Psoas muscle (tissue), 8 donors: ENCODE results near the gene PLXNA4. TPM values are rescaled to one million over a fixed set of nuclear protein-coding genes. Genes with fewer than 3 reads are reported as not detected.

Experiments
- ATAC-seq, 4 donors: fragments of 200-7000 bp; cut with Tn5 transposase; one replicate each; pipeline ENCODE4 v1.9.1; 2020; ENCODE audit warnings: moderate library complexity in 3 of 4, mild to moderate bottlenecking in 2 of 4
- DNase-seq, 2 donors: peaks; one replicate each; pipeline ENCODE4 v3.0.0-alpha.2; 2020
- H3K27ac ChIP-seq: fragments of 200-600 bp; one replicate; pipeline ENCODE4 v1.8.0; 2022
- H3K27me3 ChIP-seq, 3 donors: fragments of 200-600 bp in 1 of 3; one replicate each; pipeline versions ENCODE4 v1.6.1 to v1.8.0; 2013 to 2022; ENCODE audit warnings: low read length in 2 of 3, mild to moderate bottlenecking in 2 of 3, moderate library complexity in 1 of 3; ENCODE audit not compliant: insufficient read depth in 3 of 3
- H3K36me3 ChIP-seq, 2 donors: fragments of 200-600 bp in 1 of 2; one replicate each; pipeline versions ENCODE4 v1.6.1 to v1.8.0; 2013 to 2022; ENCODE audit warnings: low read depth in 1 of 2, mild to moderate bottlenecking in 1 of 2, moderate library complexity in 1 of 2; ENCODE audit not compliant: insufficient read depth in 1 of 2
- H3K4me1 ChIP-seq: fragments of 200-600 bp; one replicate; pipeline ENCODE4 v1.8.0; 2022
- H3K4me3 ChIP-seq: fragments of 200-600 bp; one replicate; pipeline ENCODE4 v1.8.0; 2022; ENCODE audit warnings: mild to moderate bottlenecking
- H3K9me3 ChIP-seq: fragments of 200-600 bp; one replicate; pipeline ENCODE4 v1.8.0; 2022
- WGBS, 3 donors: extraction: QIAGEN DNeasy Blood & Tissue Kit; methylation state at CpG; one replicate each; pipeline versions ENCODE4 v1.1.6 to v1.1.7; 2013; 5-methylcytosine and 5-hydroxymethylcytosine counted together
- intact Hi-C, 2 donors: fragments of 100-400 bp; cut with DNase I; formaldehyde crosslinking; loops; one replicate each; pipeline versions ENCODE4 v1.11.0 to v1.14.2; 2022
- polyA plus RNA-seq, 3 donors: library from polyadenylated mRNA; stranded (reverse); fragments of 200-250 nt; gene quantifications; one replicate each; pipeline ENCODE4 v1.2.3, GENCODE V29; 2013
- total RNA-seq, 4 donors: library from RNA; stranded (reverse); fragmentation: NEBNext Ultra II Directional in 2 of 4; extraction: Animal tissue kit (Norgen Biotek cat#: 25700) in 2 of 4; gene quantifications; one replicate each; pipeline versions ENCODE4 v1.2.1 to v1.2.4, GENCODE V29; 2021 to 2023
- TF ChIP-seq, protein P1 (sequence below): fragments of 200-600 bp; IDR thresholded peaks from one replicate; pipeline ENCODE4 v1.8.0; 2022; ENCODE audit warnings: antibody characterized with exemption
- donor health status: healthy with polysubstance abuse.
- donor health status: DM: no; HTN: no; CAD: no; lungs with moderate emphysema.
- donor health status: Bipolar disorder and iron deficiency.
- donor health status: healthy.
- donor health status: DM: yes; HTN: yes; CAD: no.
- donor health status: DM: no; HTN: no; CAD: no.
- donor health status: DM: no; HTN: no; CAD: no.
- donor health status: DM: yes; HTN: yes; CAD: no.

PLXNA4 gene
- total and polyA plus RNA-seq, 7 donors, result 0.15 to 2.5 (median 0.88) TPM

DNA sequence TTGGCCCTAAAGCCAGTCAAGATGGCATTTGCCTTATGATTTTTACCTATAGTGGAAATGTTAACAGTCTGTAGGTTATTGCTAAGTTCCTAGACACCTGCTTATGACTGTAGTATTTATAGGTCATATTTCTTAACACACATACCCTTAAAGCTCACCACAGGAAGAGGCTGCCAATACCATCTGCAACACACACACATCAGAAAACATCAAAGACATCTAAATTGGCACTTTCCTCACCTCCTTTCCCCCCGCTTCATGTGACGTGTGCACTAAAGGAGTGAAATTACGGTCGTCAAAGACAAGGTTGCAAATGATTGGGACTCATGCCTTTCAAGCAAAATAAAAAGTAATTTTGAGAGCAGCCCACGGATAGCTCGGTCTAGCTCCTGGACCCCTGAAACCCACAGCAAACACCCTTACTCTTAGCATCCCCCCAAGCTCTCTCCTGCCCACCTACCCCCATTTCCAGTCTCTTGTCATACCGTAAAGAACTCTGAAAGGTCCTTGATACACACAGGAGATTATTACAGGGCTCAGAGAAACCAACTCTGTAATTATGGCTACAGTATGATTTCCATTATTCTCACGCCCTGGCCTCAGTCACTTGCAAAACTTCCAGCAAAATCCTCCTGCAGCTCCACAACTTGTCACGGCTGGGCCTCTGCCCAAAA lies 90.5 kb downstream of the PLXNA4 start:
- TF ChIP-seq, protein P1, sequence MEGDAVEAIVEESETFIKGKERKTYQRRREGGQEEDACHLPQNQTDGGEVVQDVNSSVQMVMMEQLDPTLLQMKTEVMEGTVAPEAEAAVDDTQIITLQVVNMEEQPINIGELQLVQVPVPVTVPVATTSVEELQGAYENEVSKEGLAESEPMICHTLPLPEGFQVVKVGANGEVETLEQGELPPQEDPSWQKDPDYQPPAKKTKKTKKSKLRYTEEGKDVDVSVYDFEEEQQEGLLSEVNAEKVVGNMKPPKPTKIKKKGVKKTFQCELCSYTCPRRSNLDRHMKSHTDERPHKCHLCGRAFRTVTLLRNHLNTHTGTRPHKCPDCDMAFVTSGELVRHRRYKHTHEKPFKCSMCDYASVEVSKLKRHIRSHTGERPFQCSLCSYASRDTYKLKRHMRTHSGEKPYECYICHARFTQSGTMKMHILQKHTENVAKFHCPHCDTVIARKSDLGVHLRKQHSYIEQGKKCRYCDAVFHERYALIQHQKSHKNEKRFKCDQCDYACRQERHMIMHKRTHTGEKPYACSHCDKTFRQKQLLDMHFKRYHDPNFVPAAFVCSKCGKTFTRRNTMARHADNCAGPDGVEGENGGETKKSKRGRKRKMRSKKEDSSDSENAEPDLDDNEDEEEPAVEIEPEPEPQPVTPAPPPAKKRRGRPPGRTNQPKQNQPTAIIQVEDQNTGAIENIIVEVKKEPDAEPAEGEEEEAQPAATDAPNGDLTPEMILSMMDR, result no peak
- Histone ChIP-seq H3K4me3 (no peak overlapping the region), H3K27me3 (no peaks in the 10 kb centered on the region), H3K4me1 (no peaks in the 10 kb centered on the region), H3K27ac (no peak overlapping the region), H3K36me3 (no peaks in the 10 kb centered on the region), H3K9me3 (no peaks in the 10 kb centered on the region)
- intact Hi-C loops, result loop anchor here in 1 of 2 donors (2.0 kb wide), 1 partner anchor 67 kb away; no protein-coding TSS in a partner anchor
- ATAC-seq, result no peak
- DNase-seq, result no peak
- 78 to 81% (median 79%) methylated on average over 9 of the region's 9 CpGs for WGBS, 3 donors

DNA sequence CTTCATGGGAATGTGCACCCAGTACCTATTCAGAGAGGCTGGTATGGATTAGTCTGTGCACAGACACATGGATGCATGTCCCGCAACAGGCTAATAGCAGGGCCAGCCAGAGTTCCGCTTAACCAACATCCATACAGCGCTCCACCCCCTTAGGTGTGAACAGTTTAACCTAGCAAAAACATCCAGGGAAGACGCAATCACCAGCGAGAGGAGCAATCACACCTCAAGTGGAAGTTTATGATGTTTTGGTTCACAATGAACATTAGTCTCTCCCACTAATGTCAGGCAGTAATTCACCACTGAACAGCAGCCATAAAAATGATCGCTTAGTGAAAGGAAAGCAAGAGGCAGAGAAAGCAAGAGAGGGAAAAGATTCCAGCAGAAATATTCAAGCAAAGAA lies 91.1 kb downstream of the PLXNA4 start:
- WGBS, 3 donors, result 76 to 86% (median 85%) methylated on average over 6 of the region's 6 CpGs
- ATAC-seq, result no peak
- Histone ChIP-seq H3K9me3 (no peaks in the 10 kb centered on the region), H3K27ac (no peak overlapping the region), H3K4me3 (no peak overlapping the region), H3K4me1 (no peaks in the 10 kb centered on the region), H3K36me3 (no peaks in the 10 kb centered on the region), H3K27me3 (no peaks in the 10 kb centered on the region)
- DNase-seq, result no peak
- intact Hi-C loops, result loop anchor here in 1 of 2 donors (2.0 kb wide), 1 partner anchor 68 kb away; no protein-coding TSS in a partner anchor
- TF ChIP-seq, protein P1, result no peak

DNA sequence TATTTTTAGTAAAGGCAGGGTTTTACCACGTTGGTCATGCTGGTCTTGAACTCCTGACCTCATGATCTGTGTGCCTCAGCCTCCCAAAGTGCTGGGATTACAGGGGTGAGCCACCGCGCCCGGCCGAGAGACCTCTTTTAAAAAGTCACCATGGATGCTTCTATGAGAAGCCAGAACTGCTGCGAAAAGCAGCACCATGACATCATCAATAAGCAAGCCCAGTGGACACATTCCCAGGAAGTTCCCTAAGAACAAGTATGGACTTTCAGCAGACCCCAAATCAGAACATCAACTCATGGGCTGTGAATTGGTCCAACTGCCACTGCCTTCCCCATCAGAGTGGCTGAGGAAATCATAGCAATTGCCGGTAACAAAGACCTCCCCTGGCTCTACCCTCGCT lies 93.4 kb downstream of the PLXNA4 start:
- Histone ChIP-seq H3K27me3 (no peaks in the 10 kb centered on the region), H3K27ac (no peak overlapping the region), H3K9me3 (no peaks in the 10 kb centered on the region), H3K4me3 (no peak overlapping the region), H3K4me1 (no peaks in the 10 kb centered on the region), H3K36me3 (no peaks in the 10 kb centered on the region)
- ATAC-seq (no peak), DNase-seq (no peak)
- intact Hi-C loops, result no loop called here
- TF ChIP-seq, protein P1, result no peak
- 91 to 96% (median 92%) methylated on average over 8 of the region's 8 CpGs for WGBS, 3 donors

DNA sequence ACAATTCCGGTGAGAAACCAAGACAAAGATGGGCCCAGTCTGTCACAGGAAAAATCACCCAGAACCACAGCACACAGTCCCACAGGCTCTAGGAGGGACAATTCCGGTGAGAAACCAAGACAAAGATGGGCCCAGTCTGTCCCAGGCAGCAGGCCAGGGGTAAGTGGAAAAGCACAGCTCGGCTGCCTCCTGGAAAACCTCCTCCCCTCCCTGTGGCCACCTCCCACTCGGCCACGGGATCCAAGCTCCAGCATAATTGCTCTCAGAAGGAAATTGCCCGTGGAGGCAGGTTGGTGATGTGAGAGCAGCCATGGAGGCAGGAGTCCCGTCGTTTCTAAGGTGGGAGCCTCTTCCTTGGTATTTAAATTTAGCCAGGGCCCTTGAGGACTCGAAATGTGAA lies 95.7 kb downstream of the PLXNA4 start:
- 43 to 50% (median 46%) methylated on average over 9 of the region's 9 CpGs for WGBS, 3 donors
- H3K4me1 ChIP-seq, result no peaks in the 10 kb centered on the region
- H3K27me3 ChIP-seq, result no peaks in the 10 kb centered on the region
- TF ChIP-seq, protein P1, result no peak
- peak in 1 of 4 donors; percentile 45 for ATAC-seq
- no peaks in the 10 kb centered on the region for H3K36me3 ChIP-seq
- H3K9me3 ChIP-seq, result no peaks in the 10 kb centered on the region
- no peak overlapping the region for H3K4me3 ChIP-seq
- no peak overlapping the region for H3K27ac ChIP-seq
- DNase-seq, result peak; percentile 52 to 59
- intact Hi-C loops, result no loop called here

DNA sequence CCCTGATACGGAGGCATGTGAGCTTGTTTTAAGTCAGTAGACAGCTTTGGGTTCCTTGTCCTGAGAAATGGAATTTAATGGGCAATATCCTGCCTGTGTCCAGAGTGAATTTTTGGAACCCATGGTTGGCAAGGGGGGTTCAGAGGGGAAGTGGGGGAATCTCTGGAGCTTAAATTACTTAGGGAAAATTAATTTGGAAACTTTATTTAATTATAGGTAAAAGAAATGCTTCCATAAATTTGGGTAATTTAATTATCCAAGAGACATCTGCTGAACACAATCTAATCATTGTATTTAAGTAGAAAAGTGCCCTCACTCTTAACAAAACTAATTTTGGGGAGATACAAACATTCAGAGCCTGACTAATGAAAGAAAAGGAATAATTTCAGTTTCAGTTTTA lies 99.7 kb downstream of the PLXNA4 start:
- intact Hi-C loops, result no loop called here
- WGBS, 3 donors, result 58 to 75% (median 68%) methylated on average over 1 of the region's 1 CpG
- Histone ChIP-seq H3K4me3 (no peak overlapping the region), H3K27ac (no peak overlapping the region), H3K4me1 (peaks cover 9% of the 10 kb centered on the region), H3K36me3 (no peaks in the 10 kb centered on the region), H3K27me3 (no peaks in the 10 kb centered on the region), H3K9me3 (no peaks in the 10 kb centered on the region)
- ATAC-seq (no peak), DNase-seq (no peak)
- TF ChIP-seq, protein P1, result no peak
